GM06990 (cell line): ENCODE results near the gene FKRP.

Experiments
- DNase-seq: peaks from one replicate; pipeline ENCODE4 v3.0.0-alpha.2; 2011; ENCODE audit not compliant: insufficient read length; ENCODE audit errors: extremely low read depth
- H3K27me3 ChIP-seq: replicated peaks from 2 replicates; pipeline ENCODE4 v1.6.0; 2011; ENCODE audit warnings: low read length; ENCODE audit not compliant: control insufficient read depth, insufficient read depth
- H3K36me3 ChIP-seq: 2 replicates; pipeline ENCODE4 v1.5.1; 2011; ENCODE audit warnings: low read length; ENCODE audit not compliant: control insufficient read depth, insufficient read depth
- H3K4me3 ChIP-seq: replicated peaks from 2 replicates; pipeline ENCODE4 v1.5.1; 2011; ENCODE audit warnings: low read depth, mild to moderate bottlenecking, control low read depth, low read length
- TF ChIP-seq, protein P1 (sequence below): IDR thresholded peaks from 2 replicates; pipeline ENCODE4 v1.5.1; 2011; ENCODE audit warnings: low read length, control low read depth, mild to moderate bottlenecking, inconsistent platforms; ENCODE audit not compliant: insufficient read depth, poor library complexity, severe bottlenecking

The FKRP gene

GRCh38 chr19:46722004-46722380 lies 23.9 kb upstream of the FKRP start:
- TF ChIP-seq, protein P1, sequence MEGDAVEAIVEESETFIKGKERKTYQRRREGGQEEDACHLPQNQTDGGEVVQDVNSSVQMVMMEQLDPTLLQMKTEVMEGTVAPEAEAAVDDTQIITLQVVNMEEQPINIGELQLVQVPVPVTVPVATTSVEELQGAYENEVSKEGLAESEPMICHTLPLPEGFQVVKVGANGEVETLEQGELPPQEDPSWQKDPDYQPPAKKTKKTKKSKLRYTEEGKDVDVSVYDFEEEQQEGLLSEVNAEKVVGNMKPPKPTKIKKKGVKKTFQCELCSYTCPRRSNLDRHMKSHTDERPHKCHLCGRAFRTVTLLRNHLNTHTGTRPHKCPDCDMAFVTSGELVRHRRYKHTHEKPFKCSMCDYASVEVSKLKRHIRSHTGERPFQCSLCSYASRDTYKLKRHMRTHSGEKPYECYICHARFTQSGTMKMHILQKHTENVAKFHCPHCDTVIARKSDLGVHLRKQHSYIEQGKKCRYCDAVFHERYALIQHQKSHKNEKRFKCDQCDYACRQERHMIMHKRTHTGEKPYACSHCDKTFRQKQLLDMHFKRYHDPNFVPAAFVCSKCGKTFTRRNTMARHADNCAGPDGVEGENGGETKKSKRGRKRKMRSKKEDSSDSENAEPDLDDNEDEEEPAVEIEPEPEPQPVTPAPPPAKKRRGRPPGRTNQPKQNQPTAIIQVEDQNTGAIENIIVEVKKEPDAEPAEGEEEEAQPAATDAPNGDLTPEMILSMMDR = no peak
- Histone ChIP-seq H3K4me3 (no peak overlapping the region), H3K36me3 (peaks cover 42% of the 10 kb centered on the region), H3K27me3 (no peaks in the 10 kb centered on the region)
- DNase-seq = no peak

GRCh38 chr19:46722421-46723022 lies 23.3 kb upstream of the FKRP start:
- H3K4me3 ChIP-seq = no peak overlapping the region
- TF ChIP-seq, protein P1 = no peak
- no peaks in the 10 kb centered on the region for H3K27me3 ChIP-seq
- no peak for DNase-seq
- H3K36me3 ChIP-seq = peaks cover 45% of the 10 kb centered on the region

DNA sequence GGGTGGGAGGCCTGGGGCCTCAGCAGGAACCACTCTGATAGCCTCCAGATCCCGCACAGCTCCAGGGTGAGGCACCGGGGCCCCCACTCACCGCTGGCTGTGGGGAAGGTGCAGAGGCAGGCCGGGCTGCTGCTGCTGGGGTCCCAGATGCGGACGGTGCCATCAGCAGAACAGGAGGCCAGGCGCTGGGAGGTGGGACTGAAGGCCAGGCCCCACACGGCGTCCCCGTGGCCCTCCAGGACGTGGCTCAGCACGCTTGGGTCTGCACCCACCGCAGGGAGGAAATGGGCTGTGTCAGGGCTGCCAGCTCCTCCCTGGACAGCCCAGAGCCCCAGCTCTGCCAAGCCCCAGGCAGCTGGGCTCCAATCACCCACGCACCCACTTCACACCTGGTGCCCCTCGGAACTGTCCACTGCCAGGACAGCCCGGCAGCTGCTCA lies 22.8 kb upstream of the FKRP start:
- no peak overlapping the region for H3K4me3 ChIP-seq
- peaks cover 49% of the 10 kb centered on the region for H3K36me3 ChIP-seq
- DNase-seq = no peak
- TF ChIP-seq, protein P1 = no peak
- H3K27me3 ChIP-seq = no peaks in the 10 kb centered on the region

- Histone ChIP-seq H3K27me3 (no peaks in the 10 kb centered on the region), H3K36me3 (peaks cover 54% of the 10 kb centered on the region), H3K4me3 (no peak overlapping the region)
- TF ChIP-seq, protein P1 = no peak
- DNase-seq = no peak
Observed at GRCh38 chr19:46723471-46723870, 22.4 kb upstream of the FKRP start.

DNA sequence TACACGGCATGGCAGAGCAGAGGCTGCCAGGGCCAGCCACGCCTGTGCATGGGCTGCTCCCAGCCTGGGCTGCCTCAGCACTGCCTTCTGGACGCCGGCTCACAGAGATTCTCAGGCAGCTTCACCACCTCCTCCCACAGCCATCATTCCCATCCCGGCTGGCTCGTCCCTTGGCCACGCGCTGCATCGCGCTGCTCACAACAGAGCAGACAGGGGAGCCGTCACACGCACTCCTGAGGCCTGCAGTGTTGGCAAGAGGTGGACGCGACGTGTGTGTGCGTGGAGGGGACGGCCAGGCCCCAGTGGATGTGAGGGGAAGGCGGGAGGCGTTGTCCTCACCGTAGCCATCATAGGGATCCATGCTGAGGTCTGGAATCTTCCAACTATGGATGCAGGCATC lies 21.4 kb upstream of the FKRP start:
- Histone ChIP-seq H3K27me3 (no peaks in the 10 kb centered on the region), H3K4me3 (no peak overlapping the region), H3K36me3 (peaks cover 63% of the 10 kb centered on the region)
- TF ChIP-seq, protein P1 = no peak
- no peak for DNase-seq
